DOHH2 (cell line): Measurements from ENCODE around the gene OSBPL10.

Source experiments
- H3F3A ChIP-seq: fragments of 200-600 bp; sonication (generic), shearing (Covaris generic); 2 replicates; pipeline ENCODE4 v1.6.0; 2016; ENCODE audit warnings: antibody characterized with exemption, mild to moderate bottlenecking; ENCODE audit not compliant: control insufficient read depth, insufficient read depth
- H3K27ac ChIP-seq: fragments of 200-600 bp; sonication (generic); 2 replicates; pipeline ENCODE4 v1.5.1; 2014; ENCODE audit warnings: low read depth, mild to moderate bottlenecking, low read length, moderate library complexity
- H3K27me3 ChIP-seq: fragments of 200-600 bp; sonication (generic); 2 replicates; pipeline ENCODE4 v1.6.1; 2014; ENCODE audit warnings: mild to moderate bottlenecking, low read length, mixed read lengths; ENCODE audit not compliant: control insufficient read depth
- H3K36me3 ChIP-seq: fragments of 200-600 bp; sonication (generic); 2 replicates; pipeline ENCODE4 v1.6.1; 2014; ENCODE audit warnings: mild to moderate bottlenecking, low read length, moderate library complexity, mixed read lengths; ENCODE audit not compliant: control insufficient read depth
- H3K4me1 ChIP-seq: fragments of 200-600 bp; sonication (generic); 2 replicates; pipeline ENCODE4 v1.6.1; 2014; ENCODE audit warnings: mild to moderate bottlenecking, low read length, mixed read lengths; ENCODE audit not compliant: control insufficient read depth
- H3K4me2 ChIP-seq: fragments of 200-600 bp; sonication (generic); 2 replicates; pipeline ENCODE4 v1.6.0; 2014; ENCODE audit warnings: mild to moderate bottlenecking, low read length, moderate library complexity
- H3K4me3 ChIP-seq: fragments of 200-600 bp; sonication (generic); 2 replicates; pipeline ENCODE4 v1.5.1; 2014; ENCODE audit warnings: mild to moderate bottlenecking, low read length, mixed read lengths
- H3K79me2 ChIP-seq: fragments of 200-600 bp; sonication (generic); 2 replicates; pipeline ENCODE4 v1.6.1; 2014; ENCODE audit warnings: mild to moderate bottlenecking, low read length, mixed read lengths; ENCODE audit not compliant: control insufficient read depth
- H3K9me2 ChIP-seq: fragments of 200-600 bp; sonication (generic); replicated peaks from 2 replicates; pipeline ENCODE4 v1.6.1; 2014; ENCODE audit warnings: mild to moderate bottlenecking, low read length, mixed read lengths; ENCODE audit not compliant: control insufficient read depth
- H3K9me3 ChIP-seq: fragments of 200-600 bp; sonication (generic); 2 replicates; pipeline ENCODE4 v1.6.1; 2014; ENCODE audit warnings: antibody characterized with exemption, low read length, mixed read lengths; ENCODE audit not compliant: control insufficient read depth, insufficient read depth
- H4K20me1 ChIP-seq: fragments of 200-600 bp; sonication (generic); 2 replicates; pipeline ENCODE4 v1.6.0; 2014; ENCODE audit warnings: low read depth, mild to moderate bottlenecking, antibody characterized with exemption, low read length, moderate library complexity; ENCODE audit not compliant: control insufficient read depth, insufficient read depth
- EZH2phosphoT487 ChIP-seq: fragments of 200-600 bp; sonication (generic); IDR thresholded peaks from 2 replicates; pipeline ENCODE4 v1.6.1; 2017; ENCODE audit warnings: borderline replicate concordance, mild to moderate bottlenecking, antibody characterized with exemption, low read length, moderate library complexity, mixed read lengths
- TF ChIP-seq, protein P1 (sequence below): fragments of 200-600 bp; sonication (generic); IDR thresholded peaks from one replicate; pipeline ENCODE4 v1.5.1; 2014; ENCODE audit warnings: antibody characterized with exemption, mild to moderate bottlenecking, low read depth, low read length; ENCODE audit not compliant: poor library complexity, severe bottlenecking

Gene OSBPL10

DNA sequence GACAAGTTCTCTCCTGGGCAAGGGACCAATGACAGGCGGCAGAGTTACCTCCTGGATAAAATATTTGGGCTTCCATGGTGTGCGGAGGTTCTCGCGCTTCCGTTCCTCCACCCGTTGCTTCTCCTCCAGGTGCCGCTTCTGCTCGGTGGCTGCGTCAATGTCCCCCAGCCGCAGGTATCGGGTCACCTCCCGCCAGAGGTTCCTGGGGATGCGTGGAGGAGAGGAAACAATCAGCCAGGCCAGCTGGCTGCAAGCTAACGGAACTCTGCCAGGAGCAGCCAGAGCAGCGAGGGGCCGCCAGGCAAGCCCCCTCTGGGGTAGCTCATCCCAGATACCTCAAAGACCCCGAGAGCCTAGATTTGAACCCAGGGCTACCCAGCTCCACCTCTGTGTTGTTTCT, 317.0 kb downstream of the OSBPL10 start:
- Histone ChIP-seq H4K20me1 (no peaks in the 10 kb centered on the region), H3K9me3 (no peaks in the 10 kb centered on the region), H3F3A (no peaks in the 10 kb centered on the region), H3K4me3 (no peak overlapping the region), H3K4me2 (no peak overlapping the region), H3K79me2 (no peaks in the 10 kb centered on the region), H3K36me3 (peaks cover 93% of the 10 kb centered on the region), H3K27me3 (no peaks in the 10 kb centered on the region), H3K4me1 (no peaks in the 10 kb centered on the region), H3K27ac (no peak overlapping the region), H3K9me2 (no peaks in the 10 kb centered on the region)
- TF ChIP-seq, protein P1, sequence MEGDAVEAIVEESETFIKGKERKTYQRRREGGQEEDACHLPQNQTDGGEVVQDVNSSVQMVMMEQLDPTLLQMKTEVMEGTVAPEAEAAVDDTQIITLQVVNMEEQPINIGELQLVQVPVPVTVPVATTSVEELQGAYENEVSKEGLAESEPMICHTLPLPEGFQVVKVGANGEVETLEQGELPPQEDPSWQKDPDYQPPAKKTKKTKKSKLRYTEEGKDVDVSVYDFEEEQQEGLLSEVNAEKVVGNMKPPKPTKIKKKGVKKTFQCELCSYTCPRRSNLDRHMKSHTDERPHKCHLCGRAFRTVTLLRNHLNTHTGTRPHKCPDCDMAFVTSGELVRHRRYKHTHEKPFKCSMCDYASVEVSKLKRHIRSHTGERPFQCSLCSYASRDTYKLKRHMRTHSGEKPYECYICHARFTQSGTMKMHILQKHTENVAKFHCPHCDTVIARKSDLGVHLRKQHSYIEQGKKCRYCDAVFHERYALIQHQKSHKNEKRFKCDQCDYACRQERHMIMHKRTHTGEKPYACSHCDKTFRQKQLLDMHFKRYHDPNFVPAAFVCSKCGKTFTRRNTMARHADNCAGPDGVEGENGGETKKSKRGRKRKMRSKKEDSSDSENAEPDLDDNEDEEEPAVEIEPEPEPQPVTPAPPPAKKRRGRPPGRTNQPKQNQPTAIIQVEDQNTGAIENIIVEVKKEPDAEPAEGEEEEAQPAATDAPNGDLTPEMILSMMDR: no peak
- no peak for TF ChIP-seq EZH2phosphoT487

DNA sequence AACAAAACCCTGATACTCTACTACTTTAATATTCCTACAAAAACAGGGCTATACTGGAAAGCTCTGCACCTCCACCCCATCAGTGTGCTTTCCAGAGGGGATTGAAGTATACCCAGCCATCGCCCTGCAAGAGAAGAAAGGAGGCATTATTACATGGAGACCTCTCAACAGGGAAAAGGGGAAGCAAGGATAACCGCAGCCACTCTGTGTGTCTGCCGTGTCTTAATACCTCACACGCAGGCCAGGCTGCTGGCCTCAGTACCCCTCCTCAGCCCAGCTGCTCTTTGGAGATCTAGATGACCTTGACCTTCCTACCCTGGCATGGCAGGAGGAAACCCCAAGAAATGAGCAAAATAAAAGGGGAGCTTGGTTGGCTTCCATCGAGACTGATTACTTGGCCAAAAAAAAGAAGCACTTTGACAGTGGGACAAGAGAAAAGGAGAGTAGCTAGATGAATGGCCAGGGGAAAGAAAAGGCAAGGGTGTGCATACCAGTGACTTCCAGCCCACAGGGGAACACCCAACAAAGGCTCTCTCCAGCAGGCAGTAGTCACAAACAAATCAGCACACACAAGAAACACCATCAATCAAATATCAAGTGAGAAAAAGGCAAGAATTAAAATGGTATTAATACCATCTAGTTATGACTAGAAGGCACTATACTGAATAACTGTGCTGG, 318.9 kb downstream of the OSBPL10 start:
- no peak overlapping the region for H3K27ac ChIP-seq
- no peaks in the 10 kb centered on the region for H3K27me3 ChIP-seq
- H3K4me1 ChIP-seq: no peaks in the 10 kb centered on the region
- no peaks in the 10 kb centered on the region for H3K79me2 ChIP-seq
- no peaks in the 10 kb centered on the region for H3K9me3 ChIP-seq
- peaks cover 91% of the 10 kb centered on the region for H3K36me3 ChIP-seq
- no peaks in the 10 kb centered on the region for H3K9me2 ChIP-seq
- H3F3A ChIP-seq: no peaks in the 10 kb centered on the region
- H4K20me1 ChIP-seq: no peaks in the 10 kb centered on the region
- H3K4me2 ChIP-seq: no peak overlapping the region
- no peak overlapping the region for H3K4me3 ChIP-seq
- TF ChIP-seq, protein P1: no peak
- no peak for TF ChIP-seq EZH2phosphoT487

DNA sequence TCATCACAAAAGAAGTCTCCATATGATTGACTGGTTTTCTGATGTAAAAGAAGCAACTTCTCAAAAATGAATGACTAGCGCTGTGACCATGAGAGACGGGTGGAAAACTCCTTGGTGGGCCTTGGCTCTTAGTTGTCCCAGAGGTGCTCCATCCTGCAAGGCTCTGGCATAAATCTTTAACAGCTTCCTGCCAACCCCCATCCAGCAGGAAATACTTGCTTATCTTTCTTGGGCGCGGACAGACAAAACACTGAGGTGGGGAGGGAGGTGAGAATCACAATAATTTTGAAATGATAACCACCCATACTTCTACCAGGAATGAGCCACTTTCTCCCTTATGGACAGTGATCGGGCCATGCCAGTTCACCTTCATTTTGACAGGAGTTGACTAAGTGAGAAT, 319.8 kb downstream of the OSBPL10 start:
- H3K9me3 ChIP-seq: no peaks in the 10 kb centered on the region
- peaks cover 91% of the 10 kb centered on the region for H3K36me3 ChIP-seq
- no peaks in the 10 kb centered on the region for H4K20me1 ChIP-seq
- no peaks in the 10 kb centered on the region for H3K79me2 ChIP-seq
- no peaks in the 10 kb centered on the region for H3K27me3 ChIP-seq
- H3K27ac ChIP-seq: no peak overlapping the region
- H3K4me1 ChIP-seq: no peaks in the 10 kb centered on the region
- H3K4me2 ChIP-seq: no peak overlapping the region
- TF ChIP-seq, protein P1: no peak
- TF ChIP-seq EZH2phosphoT487: no peak
- H3K9me2 ChIP-seq: no peaks in the 10 kb centered on the region
- H3K4me3 ChIP-seq: no peak overlapping the region
- no peaks in the 10 kb centered on the region for H3F3A ChIP-seq
